ENCODE data around the gene NAT10. TPM values are rescaled to one million over a fixed set of nuclear protein-coding genes. Genes with fewer than 3 reads are reported as not detected.

The NAT10 gene
- polyA plus RNA-seq, 1 donor from 2014 or later, result 12.7 TPM

DNA sequence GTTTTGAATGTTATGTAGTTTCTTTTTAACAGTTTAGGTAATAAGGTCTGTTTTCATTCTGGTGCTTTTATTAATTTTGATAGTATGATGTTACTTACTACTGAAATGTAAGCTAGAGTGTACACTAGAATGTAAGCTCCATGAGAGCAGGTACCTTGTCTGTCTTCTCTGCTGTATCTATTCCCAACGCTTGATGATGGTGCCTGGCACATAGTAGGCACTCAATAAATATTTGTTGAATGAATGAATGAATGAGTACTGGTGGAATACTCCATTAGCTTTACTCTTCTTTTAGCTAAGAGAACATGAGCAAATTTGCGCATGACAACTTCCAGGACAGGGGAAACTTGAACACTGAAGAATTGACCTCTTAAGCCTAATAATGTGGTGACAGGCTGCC, 6.6 kb upstream of the NAT10 start:
- no peak overlapping the region for H2AFZ ChIP-seq (ENCODE audit: low read depth, low read length)
- no peaks in the 10 kb centered on the region for H3K9me3 ChIP-seq (ENCODE audit: low read length)
- no peak overlapping the region for H3K27ac ChIP-seq (ENCODE audit: low read length)
- H3F3A ChIP-seq (ENCODE audit: insufficient read depth, low read length, poor library complexity, severe bottlenecking), result peaks cover 4% of the 10 kb centered on the region
- H4K20me1 ChIP-seq (ENCODE audit: insufficient read depth), result no peaks in the 10 kb centered on the region
- peaks cover 10% of the 10 kb centered on the region for H3K79me2 ChIP-seq (replicated peaks; ENCODE audit: insufficient read depth, low read length)
- H3K36me3 ChIP-seq (ENCODE audit: insufficient read depth, low read length), result peaks cover 17% of the 10 kb centered on the region
- no peak for TF ChIP-seq EZH2 (IDR thresholded peaks at IDR 0.05; ENCODE audit: borderline replicate concordance, insufficient read depth, low read length, poor library complexity, severe bottlenecking)
- TF ChIP-seq MXI1 (conservative IDR thresholded peaks at IDR 0.05; ENCODE audit: poor library complexity, severe bottlenecking), result no peak
- TF ChIP-seq, protein P1, sequence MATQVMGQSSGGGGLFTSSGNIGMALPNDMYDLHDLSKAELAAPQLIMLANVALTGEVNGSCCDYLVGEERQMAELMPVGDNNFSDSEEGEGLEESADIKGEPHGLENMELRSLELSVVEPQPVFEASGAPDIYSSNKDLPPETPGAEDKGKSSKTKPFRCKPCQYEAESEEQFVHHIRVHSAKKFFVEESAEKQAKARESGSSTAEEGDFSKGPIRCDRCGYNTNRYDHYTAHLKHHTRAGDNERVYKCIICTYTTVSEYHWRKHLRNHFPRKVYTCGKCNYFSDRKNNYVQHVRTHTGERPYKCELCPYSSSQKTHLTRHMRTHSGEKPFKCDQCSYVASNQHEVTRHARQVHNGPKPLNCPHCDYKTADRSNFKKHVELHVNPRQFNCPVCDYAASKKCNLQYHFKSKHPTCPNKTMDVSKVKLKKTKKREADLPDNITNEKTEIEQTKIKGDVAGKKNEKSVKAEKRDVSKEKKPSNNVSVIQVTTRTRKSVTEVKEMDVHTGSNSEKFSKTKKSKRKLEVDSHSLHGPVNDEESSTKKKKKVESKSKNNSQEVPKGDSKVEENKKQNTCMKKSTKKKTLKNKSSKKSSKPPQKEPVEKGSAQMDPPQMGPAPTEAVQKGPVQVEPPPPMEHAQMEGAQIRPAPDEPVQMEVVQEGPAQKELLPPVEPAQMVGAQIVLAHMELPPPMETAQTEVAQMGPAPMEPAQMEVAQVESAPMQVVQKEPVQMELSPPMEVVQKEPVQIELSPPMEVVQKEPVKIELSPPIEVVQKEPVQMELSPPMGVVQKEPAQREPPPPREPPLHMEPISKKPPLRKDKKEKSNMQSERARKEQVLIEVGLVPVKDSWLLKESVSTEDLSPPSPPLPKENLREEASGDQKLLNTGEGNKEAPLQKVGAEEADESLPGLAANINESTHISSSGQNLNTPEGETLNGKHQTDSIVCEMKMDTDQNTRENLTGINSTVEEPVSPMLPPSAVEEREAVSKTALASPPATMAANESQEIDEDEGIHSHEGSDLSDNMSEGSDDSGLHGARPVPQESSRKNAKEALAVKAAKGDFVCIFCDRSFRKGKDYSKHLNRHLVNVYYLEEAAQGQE (IDR thresholded peaks at IDR 0.05; ENCODE audit: borderline replicate concordance), result no peak
- TF ChIP-seq, protein P2, sequence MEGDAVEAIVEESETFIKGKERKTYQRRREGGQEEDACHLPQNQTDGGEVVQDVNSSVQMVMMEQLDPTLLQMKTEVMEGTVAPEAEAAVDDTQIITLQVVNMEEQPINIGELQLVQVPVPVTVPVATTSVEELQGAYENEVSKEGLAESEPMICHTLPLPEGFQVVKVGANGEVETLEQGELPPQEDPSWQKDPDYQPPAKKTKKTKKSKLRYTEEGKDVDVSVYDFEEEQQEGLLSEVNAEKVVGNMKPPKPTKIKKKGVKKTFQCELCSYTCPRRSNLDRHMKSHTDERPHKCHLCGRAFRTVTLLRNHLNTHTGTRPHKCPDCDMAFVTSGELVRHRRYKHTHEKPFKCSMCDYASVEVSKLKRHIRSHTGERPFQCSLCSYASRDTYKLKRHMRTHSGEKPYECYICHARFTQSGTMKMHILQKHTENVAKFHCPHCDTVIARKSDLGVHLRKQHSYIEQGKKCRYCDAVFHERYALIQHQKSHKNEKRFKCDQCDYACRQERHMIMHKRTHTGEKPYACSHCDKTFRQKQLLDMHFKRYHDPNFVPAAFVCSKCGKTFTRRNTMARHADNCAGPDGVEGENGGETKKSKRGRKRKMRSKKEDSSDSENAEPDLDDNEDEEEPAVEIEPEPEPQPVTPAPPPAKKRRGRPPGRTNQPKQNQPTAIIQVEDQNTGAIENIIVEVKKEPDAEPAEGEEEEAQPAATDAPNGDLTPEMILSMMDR (IDR thresholded peaks at IDR 0.05; ENCODE audit: poor library complexity, severe bottlenecking), result no peak
- TF ChIP-seq SMC3 (conservative IDR thresholded peaks at IDR 0.05; ENCODE audit: poor library complexity), result no peak
- no peak for TF ChIP-seq TAF1 (IDR thresholded peaks at IDR 0.05; ENCODE audit: low read depth)
- TF ChIP-seq RAD21 (conservative IDR thresholded peaks at IDR 0.05), result no peak
- no peaks in the 10 kb centered on the region for H3K27me3 ChIP-seq (ENCODE audit: insufficient read depth, low read depth, low read length)
- H3K4me2 ChIP-seq (ENCODE audit: low read length), result no peak overlapping the region
- no peaks in the 10 kb centered on the region for H3K9me2 ChIP-seq (ENCODE audit: insufficient read depth, low read length)
- H3K4me3 ChIP-seq (ENCODE audit: low read length), result no peak overlapping the region
- no peak overlapping the region for H3K9ac ChIP-seq (ENCODE audit: low read length)

DNA sequence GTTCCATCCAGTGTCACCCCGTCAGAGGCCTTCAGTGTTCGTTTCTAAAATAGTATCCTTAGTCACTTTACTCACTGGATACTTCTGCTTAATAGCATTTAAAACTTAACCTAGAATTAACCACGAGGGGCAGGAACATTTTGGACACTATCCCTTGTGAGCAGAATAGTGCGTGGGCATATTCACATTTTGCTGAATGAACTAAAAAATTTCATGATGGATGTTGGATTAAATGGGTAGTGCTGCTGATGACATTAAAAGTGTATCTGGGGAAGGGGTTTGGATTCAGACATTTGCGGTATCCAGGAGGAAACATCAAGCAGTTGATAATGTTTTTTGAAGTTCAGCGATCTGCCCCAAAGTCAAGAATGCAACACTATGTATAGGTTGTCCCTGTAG, 750 bp upstream of the NAT10 start:
- peaks cover 15% of the 10 kb centered on the region for H3K79me2 ChIP-seq (replicated peaks; ENCODE audit: insufficient read depth, low read length)
- peak overlapping the region; percentile 82 for H3K27ac ChIP-seq (ENCODE audit: low read length)
- H4K20me1 ChIP-seq (ENCODE audit: insufficient read depth), result no peaks in the 10 kb centered on the region
- H3K27me3 ChIP-seq (ENCODE audit: insufficient read depth, low read depth, low read length), result no peaks in the 10 kb centered on the region
- peak overlapping the region; percentile 81 for H3K9ac ChIP-seq (ENCODE audit: low read length)
- H3K9me2 ChIP-seq (ENCODE audit: insufficient read depth, low read length), result no peaks in the 10 kb centered on the region
- peaks cover 8% of the 10 kb centered on the region for H3K36me3 ChIP-seq (ENCODE audit: insufficient read depth, low read length)
- H3F3A ChIP-seq (ENCODE audit: insufficient read depth, low read length, poor library complexity, severe bottlenecking), result peaks cover 8% of the 10 kb centered on the region
- peak overlapping the region; percentile 91 for H3K4me2 ChIP-seq (ENCODE audit: low read length)
- H2AFZ ChIP-seq (ENCODE audit: low read depth, low read length), result peak overlapping the region; percentile 58
- peak overlapping the region; percentile 82 for H3K4me3 ChIP-seq (ENCODE audit: low read length)
- TF ChIP-seq EZH2 (IDR thresholded peaks at IDR 0.05; ENCODE audit: borderline replicate concordance, insufficient read depth, low read length, poor library complexity, severe bottlenecking), result no peak
- TF ChIP-seq, protein P2 (IDR thresholded peaks at IDR 0.05; ENCODE audit: poor library complexity, severe bottlenecking), result no peak
- TF ChIP-seq POLR2AphosphoS5 (IDR thresholded peaks at IDR 0.05), result no peak
- no peak for TF ChIP-seq RAD21 (conservative IDR thresholded peaks at IDR 0.05)
- TF ChIP-seq, protein P1 (IDR thresholded peaks at IDR 0.05; ENCODE audit: borderline replicate concordance), result no peak
- no peak for TF ChIP-seq TAF1 (IDR thresholded peaks at IDR 0.05; ENCODE audit: low read depth)
- no peak for TF ChIP-seq MXI1 (conservative IDR thresholded peaks at IDR 0.05; ENCODE audit: poor library complexity, severe bottlenecking)
- no peak for TF ChIP-seq EP300 (conservative IDR thresholded peaks at IDR 0.05; ENCODE audit: poor library complexity, severe bottlenecking)
- TF ChIP-seq SMC3 (conservative IDR thresholded peaks at IDR 0.05; ENCODE audit: poor library complexity), result no peak
- H3K9me3 ChIP-seq (ENCODE audit: low read length), result no peaks in the 10 kb centered on the region

Measured in neural cell (in vitro differentiated cells).